ENCODE results near the gene TRIM28. TPM values are rescaled to one million over a fixed set of nuclear protein-coding genes. Genes with fewer than 3 reads are reported as not detected.

Gene TRIM28
- polyA plus RNA-seq, 1 donor from 2014 or later: 256 TPM

GRCh38 chr19:58518256-58519086, 25.4 kb upstream of the TRIM28 start:
- Histone ChIP-seq H4K20me1 (ENCODE audit: insufficient read depth) (no peaks in the 10 kb centered on the region), H3K79me2 (replicated peaks; ENCODE audit: insufficient read depth, low read length) (peaks cover 13% of the 10 kb centered on the region), H2AFZ (ENCODE audit: low read depth, low read length) (peak overlapping the region; percentile 66), H3K36me3 (ENCODE audit: insufficient read depth, low read length) (no peaks in the 10 kb centered on the region), H3K4me3 (ENCODE audit: low read length) (peak overlapping the region; percentile 92), H3K4me2 (ENCODE audit: low read length) (peak overlapping the region; percentile 89), H3K9me3 (ENCODE audit: low read length) (no peaks in the 10 kb centered on the region), H3K27me3 (ENCODE audit: insufficient read depth, low read depth, low read length) (no peaks in the 10 kb centered on the region), H3F3A (ENCODE audit: insufficient read depth, low read length, poor library complexity, severe bottlenecking) (peaks cover 7% of the 10 kb centered on the region), H3K9ac (ENCODE audit: low read length) (peak overlapping the region; percentile 97), H3K9me2 (ENCODE audit: insufficient read depth, low read length) (no peaks in the 10 kb centered on the region), H3K27ac (ENCODE audit: low read length) (peak overlapping the region; percentile 95)
- TF ChIP-seq EP300 (conservative IDR thresholded peaks at IDR 0.05; ENCODE audit: poor library complexity, severe bottlenecking) (no peak), REST (IDR thresholded peaks at IDR 0.05; ENCODE audit: borderline replicate concordance) (no peak), CTCF (IDR thresholded peaks at IDR 0.05; ENCODE audit: poor library complexity, severe bottlenecking) (peak; percentile 66)

- Histone ChIP-seq H3K9me2 (ENCODE audit: insufficient read depth, low read length) (no peaks in the 10 kb centered on the region), H3K4me2 (ENCODE audit: low read length) (peak overlapping the region; percentile 89), H3K9me3 (ENCODE audit: low read length) (no peaks in the 10 kb centered on the region), H3K27ac (ENCODE audit: low read length) (peak overlapping the region; percentile 95), H3F3A (ENCODE audit: insufficient read depth, low read length, poor library complexity, severe bottlenecking) (peaks cover 7% of the 10 kb centered on the region), H3K9ac (ENCODE audit: low read length) (peak overlapping the region; percentile 97), H3K4me3 (ENCODE audit: low read length) (peak overlapping the region; percentile 92), H2AFZ (ENCODE audit: low read depth, low read length) (peak overlapping the region; percentile 66), H3K79me2 (replicated peaks; ENCODE audit: insufficient read depth, low read length) (peaks cover 13% of the 10 kb centered on the region), H3K27me3 (ENCODE audit: insufficient read depth, low read depth, low read length) (no peaks in the 10 kb centered on the region), H4K20me1 (ENCODE audit: insufficient read depth) (no peaks in the 10 kb centered on the region), H3K36me3 (ENCODE audit: insufficient read depth, low read length) (no peaks in the 10 kb centered on the region)
- peak; percentile 57 for TF ChIP-seq SMC3 (conservative IDR thresholded peaks at IDR 0.05; ENCODE audit: poor library complexity)
- no peak for TF ChIP-seq RAD21 (conservative IDR thresholded peaks at IDR 0.05)
Measured at GRCh38 chr19:58519087-58519354, 24.8 kb upstream of the TRIM28 start.

GRCh38 chr19:58519355-58520256, 24.3 kb upstream of the TRIM28 start, which contains the start of gene ZBTB45:
Gene ZBTB45 (minus strand): TSS chr19:58519810. CDS start chr19:58517673, 2,137 bp downstream.
- no peaks in the 10 kb centered on the region for H3K36me3 ChIP-seq (ENCODE audit: insufficient read depth, low read length)
- peaks cover 7% of the 10 kb centered on the region for H3F3A ChIP-seq (ENCODE audit: insufficient read depth, low read length, poor library complexity, severe bottlenecking)
- H3K27ac ChIP-seq (ENCODE audit: low read length): peak within 1 kb of the TSS; percentile 95
- H3K9ac ChIP-seq (ENCODE audit: low read length): peak within 1 kb of the TSS; percentile 97
- H2AFZ ChIP-seq (ENCODE audit: low read depth, low read length): peak within 1 kb of the TSS; percentile 66
- no peaks in the 10 kb centered on the region for H3K9me2 ChIP-seq (ENCODE audit: insufficient read depth, low read length)
- peak within 1 kb of the TSS; percentile 92 for H3K4me3 ChIP-seq (ENCODE audit: low read length)
- no peaks in the 10 kb centered on the region for H3K9me3 ChIP-seq (ENCODE audit: low read length)
- no peaks in the 10 kb centered on the region for H4K20me1 ChIP-seq (ENCODE audit: insufficient read depth)
- H3K27me3 ChIP-seq (ENCODE audit: insufficient read depth, low read depth, low read length): no peaks in the 10 kb centered on the region
- H3K79me2 ChIP-seq (replicated peaks; ENCODE audit: insufficient read depth, low read length): peaks cover 13% of the 10 kb centered on the region
- H3K4me2 ChIP-seq (ENCODE audit: low read length): peak within 1 kb of the TSS; percentile 89
- peak; percentile 76 for TF ChIP-seq EP300 (conservative IDR thresholded peaks at IDR 0.05; ENCODE audit: poor library complexity, severe bottlenecking)
- peak; percentile 81 for TF ChIP-seq MXI1 (conservative IDR thresholded peaks at IDR 0.05; ENCODE audit: poor library complexity, severe bottlenecking)
- peak; percentile 89 for TF ChIP-seq REST (IDR thresholded peaks at IDR 0.05; ENCODE audit: borderline replicate concordance)
- TF ChIP-seq CTCF (IDR thresholded peaks at IDR 0.05; ENCODE audit: poor library complexity, severe bottlenecking): peak; percentile 82
- no peak for TF ChIP-seq EZH2 (IDR thresholded peaks at IDR 0.05; ENCODE audit: borderline replicate concordance, insufficient read depth, low read length, poor library complexity, severe bottlenecking)
